Mesendoderm (in vitro differentiated cells): ENCODE measurements around the gene ZNF595.
A peak's percentile ranks its signal among the peaks of the same experiment; 100 is the strongest.
"Not testable (repeated sequence)": the region's sequence is repeated elsewhere in the genome, so short reads cannot be mapped to it uniquely, and the experiment has no call there.

Experiments
- DNase-seq: peaks from one replicate; pipeline ENCODE4 v3.0.0; 2013
- H2AK5ac ChIP-seq: 2 replicates; pipeline ENCODE4 v1.6.1; 2013; ENCODE audit warnings: low read length, inconsistent platforms
- H2BK120ac ChIP-seq: 2 replicates; pipeline ENCODE4 v1.6.1; 2013; ENCODE audit warnings: low read depth, mild to moderate bottlenecking, low read length, moderate library complexity, mixed read lengths
- H2BK15ac ChIP-seq: replicated peaks from 2 replicates; pipeline ENCODE4 v1.6.1; 2013; ENCODE audit warnings: low read depth, mild to moderate bottlenecking, moderate library complexity
- H2BK5ac ChIP-seq: 2 replicates; pipeline ENCODE4 v1.6.1; 2013; ENCODE audit warnings: low read length, inconsistent platforms
- H3K18ac ChIP-seq: 2 replicates; pipeline ENCODE4 v1.6.1; 2013; ENCODE audit warnings: mild to moderate bottlenecking, low read length, mixed read lengths
- H3K23ac ChIP-seq: one replicate; pipeline ENCODE4 v1.6.1; 2013; ENCODE audit warnings: low read length
- H3K27ac ChIP-seq: 2 replicates; pipeline ENCODE4 v1.5.1; 2013; ENCODE audit warnings: low read depth, mild to moderate bottlenecking, inconsistent platforms, low read length, moderate library complexity
- H3K27me3 ChIP-seq: 2 replicates; pipeline ENCODE4 v1.6.1; 2013; ENCODE audit warnings: low read length, control low read depth, mild to moderate bottlenecking, inconsistent platforms; ENCODE audit not compliant: insufficient read depth, poor library complexity
- H3K36me3 ChIP-seq: 2 replicates; pipeline ENCODE4 v1.6.1; 2013; ENCODE audit warnings: low read length, inconsistent platforms; ENCODE audit not compliant: control insufficient read depth, insufficient read depth
- H3K4ac ChIP-seq: one replicate; pipeline ENCODE4 v1.6.1; 2013; ENCODE audit warnings: low read depth, mild to moderate bottlenecking, low read length, moderate library complexity
- H3K4me1 ChIP-seq: 2 replicates; pipeline ENCODE4 v1.6.1; 2013; ENCODE audit warnings: low read depth, low read length, inconsistent platforms; ENCODE audit not compliant: control insufficient read depth
- H3K4me2 ChIP-seq: 2 replicates; pipeline ENCODE4 v1.6.1; 2013; ENCODE audit warnings: low read length
- H3K4me3 ChIP-seq: 2 replicates; pipeline ENCODE4 v1.5.1; 2013; ENCODE audit warnings: mild to moderate bottlenecking, low read length
- H3K56ac ChIP-seq: one replicate; pipeline ENCODE4 v1.6.1; 2013; ENCODE audit warnings: low read length
- H3K79me1 ChIP-seq: 2 replicates; pipeline ENCODE4 v1.6.1; 2013; ENCODE audit warnings: low read length, inconsistent platforms
- H3K79me2 ChIP-seq: 2 replicates; pipeline ENCODE4 v1.6.1; 2013; ENCODE audit warnings: mild to moderate bottlenecking, low read length; ENCODE audit not compliant: control insufficient read depth, insufficient read depth
- H3K9ac ChIP-seq: 2 replicates; pipeline ENCODE4 v1.6.1; 2013; ENCODE audit warnings: low read length, inconsistent platforms
- H4K5ac ChIP-seq: one replicate; pipeline ENCODE4 v1.6.1; 2013; ENCODE audit warnings: low read length
- H4K8ac ChIP-seq: one replicate; pipeline ENCODE4 v1.6.1; 2013; ENCODE audit warnings: low read depth, mild to moderate bottlenecking, control low read depth, low read length, moderate library complexity
- WGBS: extraction: QIAGEN DNeasy Blood & Tissue Kit; methylation state at CpG from one replicate; pipeline ENCODE4 v1.1.7; 2013; ENCODE audit warnings: low lambda C conversion rate, missing lambda C conversion rate; ENCODE audit not compliant: insufficient coverage; ENCODE audit errors: extremely low coverage; 5-methylcytosine and 5-hydroxymethylcytosine counted together

Gene ZNF595

DNA sequence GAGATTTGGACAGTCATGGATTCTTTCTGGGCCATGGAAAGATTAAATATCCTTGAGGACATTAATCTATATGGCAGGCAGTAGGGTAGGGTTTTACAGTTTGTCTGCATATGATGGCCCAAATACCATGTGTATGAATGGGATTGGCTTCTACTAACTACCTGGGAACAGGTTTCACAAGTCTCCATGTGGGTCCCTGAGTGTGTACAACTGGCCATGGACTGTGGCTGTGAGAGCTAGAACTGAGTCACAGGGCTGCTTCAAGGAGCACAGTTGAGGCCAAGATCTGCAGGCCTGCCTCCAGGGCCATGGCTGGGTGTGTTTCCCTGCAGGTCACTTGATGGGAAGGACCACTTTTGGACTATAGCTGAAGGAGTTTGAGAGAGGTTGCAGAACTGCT is 11.6 kb downstream of the ZNF595 start:
- H3K79me2 ChIP-seq, H3K27me3 ChIP-seq, H3K79me1 ChIP-seq, H3K9ac ChIP-seq, H3K23ac ChIP-seq, H4K8ac ChIP-seq, H3K36me3 ChIP-seq, H3K4ac ChIP-seq, DNase-seq, H3K27ac ChIP-seq, H2BK5ac ChIP-seq, H3K4me2 ChIP-seq, H3K4me3 ChIP-seq, H2AK5ac ChIP-seq, H3K56ac ChIP-seq, H3K18ac ChIP-seq, H4K5ac ChIP-seq, H2BK15ac ChIP-seq, H3K4me1 ChIP-seq, H2BK120ac ChIP-seq: not testable (repeated sequence)

GRCh38 chr4:71830-72229 is 18.7 kb downstream of the ZNF595 start:
- Histone ChIP-seq H3K36me3 (peaks cover 9% of the 10 kb centered on the region), H3K9ac (no peak overlapping the region), H3K18ac (no peak overlapping the region), H4K8ac (no peak overlapping the region), H4K5ac (no peak overlapping the region), H3K4me3 (no peak overlapping the region), H2BK15ac (no peak overlapping the region), H3K56ac (no peak overlapping the region), H2BK5ac (no peak overlapping the region), H3K4me1 (no peaks in the 10 kb centered on the region), H3K23ac (no peak overlapping the region), H3K4me2 (no peak overlapping the region), H3K79me2 (peaks cover 20% of the 10 kb centered on the region), H3K27ac (no peak overlapping the region), H3K27me3 (no peaks in the 10 kb centered on the region), H2BK120ac (no peak overlapping the region), H3K4ac (no peak overlapping the region), H3K79me1 (peaks cover 13% of the 10 kb centered on the region), H2AK5ac (no peak overlapping the region)
- WGBS: no CpG with 5 or more reads among the region's 1 CpG
- DNase-seq: no peak

- H4K8ac ChIP-seq: no peak overlapping the region
- H3K18ac ChIP-seq: no peak overlapping the region
- H4K5ac ChIP-seq: no peak overlapping the region
- H3K27me3 ChIP-seq: no peaks in the 10 kb centered on the region
- H3K56ac ChIP-seq: no peak overlapping the region
- H3K23ac ChIP-seq: no peak overlapping the region
- no peak overlapping the region for H3K4me3 ChIP-seq
- no peak overlapping the region for H2AK5ac ChIP-seq
- no peaks in the 10 kb centered on the region for H3K79me2 ChIP-seq
- no peak overlapping the region for H3K4me2 ChIP-seq
- H2BK15ac ChIP-seq: no peak overlapping the region
- no CpG with 5 or more reads among the region's 3 CpGs for WGBS
- no peaks in the 10 kb centered on the region for H3K79me1 ChIP-seq
- no peak overlapping the region for H2BK120ac ChIP-seq
- H2BK5ac ChIP-seq: no peak overlapping the region
- H3K4ac ChIP-seq: no peak overlapping the region
- no peaks in the 10 kb centered on the region for H3K4me1 ChIP-seq
- no peak for DNase-seq
- H3K27ac ChIP-seq: no peak overlapping the region
- no peak overlapping the region for H3K9ac ChIP-seq
- H3K36me3 ChIP-seq: peaks cover 4% of the 10 kb centered on the region
Measured at GRCh38 chr4:85951-86350, 32.8 kb downstream of the ZNF595 start.

GRCh38 chr4:86559-87324 is 33.6 kb downstream of the ZNF595 start:
- H3K27me3 ChIP-seq, H4K5ac ChIP-seq, H3K79me2 ChIP-seq, H3K9ac ChIP-seq, H2BK120ac ChIP-seq, H3K18ac ChIP-seq, H3K4me1 ChIP-seq, H3K79me1 ChIP-seq, H2BK15ac ChIP-seq, H3K4me3 ChIP-seq, H2AK5ac ChIP-seq, H4K8ac ChIP-seq, H3K27ac ChIP-seq, H3K4ac ChIP-seq, H3K23ac ChIP-seq, DNase-seq, H2BK5ac ChIP-seq, H3K36me3 ChIP-seq, H3K56ac ChIP-seq, H3K4me2 ChIP-seq: not testable (repeated sequence)
- WGBS: no CpG with 5 or more reads among the region's 7 CpGs

DNA sequence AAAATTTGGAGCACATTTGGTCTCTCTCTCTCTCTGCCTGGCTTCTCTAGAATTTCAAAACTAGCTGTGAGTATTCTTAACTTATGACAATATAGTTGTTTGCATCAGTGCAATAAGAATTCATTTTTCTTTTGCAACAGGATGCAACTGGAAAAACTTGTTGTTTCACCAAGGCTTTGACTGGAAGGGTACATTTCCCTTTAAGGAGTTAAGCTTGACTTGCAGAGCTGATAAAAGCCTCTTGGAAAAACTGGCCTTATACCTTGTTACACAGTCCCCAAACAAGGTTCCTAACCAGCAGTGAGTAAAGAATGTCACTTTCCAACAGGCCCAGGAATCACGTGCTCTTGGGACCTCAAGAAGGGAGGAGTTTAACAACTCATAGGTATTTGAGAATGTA is 45.3 kb downstream of the ZNF595 start:
- no peak for DNase-seq
- no peak overlapping the region for H3K27ac ChIP-seq
- no CpG with 5 or more reads among the region's 1 CpG for WGBS
- no peak overlapping the region for H3K18ac ChIP-seq
- H2AK5ac ChIP-seq: no peak overlapping the region
- no peak overlapping the region for H4K5ac ChIP-seq
- H3K79me1 ChIP-seq: no peaks in the 10 kb centered on the region
- H4K8ac ChIP-seq: no peak overlapping the region
- H3K4me3 ChIP-seq: no peak overlapping the region
- no peak overlapping the region for H2BK15ac ChIP-seq
- H3K36me3 ChIP-seq: no peaks in the 10 kb centered on the region
- H3K4ac ChIP-seq: no peak overlapping the region
- no peak overlapping the region for H2BK120ac ChIP-seq
- no peaks in the 10 kb centered on the region for H3K79me2 ChIP-seq
- H3K23ac ChIP-seq: no peak overlapping the region
- H3K9ac ChIP-seq: no peak overlapping the region
- H3K4me1 ChIP-seq: no peaks in the 10 kb centered on the region
- no peaks in the 10 kb centered on the region for H3K27me3 ChIP-seq
- no peak overlapping the region for H2BK5ac ChIP-seq
- no peak overlapping the region for H3K4me2 ChIP-seq
- H3K56ac ChIP-seq: no peak overlapping the region

DNA sequence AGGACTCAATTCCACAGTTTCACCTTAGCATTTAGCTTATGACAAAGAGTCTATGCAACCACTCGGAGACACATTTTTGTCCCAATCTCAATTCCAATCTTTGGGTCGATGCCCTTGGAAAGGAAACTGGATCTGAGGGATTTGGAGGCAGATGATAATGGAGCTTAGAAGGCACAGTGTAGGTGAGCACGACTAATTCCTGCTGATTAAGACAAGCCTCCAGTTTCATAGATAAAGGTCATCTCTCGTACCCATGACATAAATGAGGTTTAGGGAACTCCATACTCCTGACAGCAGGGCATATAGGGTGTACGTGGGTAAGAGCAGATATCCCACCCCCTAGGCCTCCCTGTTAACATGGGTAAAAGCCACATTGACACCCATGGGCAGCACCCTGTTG is 46.7 kb downstream of the ZNF595 start:
- Histone ChIP-seq H3K36me3 (no peaks in the 10 kb centered on the region), H3K9ac (no peak overlapping the region), H2BK5ac (no peak overlapping the region), H3K18ac (no peak overlapping the region), H3K27ac (no peak overlapping the region), H3K79me1 (no peaks in the 10 kb centered on the region), H2BK15ac (no peak overlapping the region), H2BK120ac (no peak overlapping the region), H3K56ac (no peak overlapping the region), H2AK5ac (no peak overlapping the region), H3K4me3 (peak overlapping the region; percentile 3), H4K8ac (no peak overlapping the region), H3K4ac (no peak overlapping the region), H3K23ac (no peak overlapping the region), H3K27me3 (no peaks in the 10 kb centered on the region), H3K79me2 (no peaks in the 10 kb centered on the region), H3K4me1 (no peaks in the 10 kb centered on the region), H4K5ac (no peak overlapping the region), H3K4me2 (no peak overlapping the region)
- peak; percentile 21 for DNase-seq
- WGBS: no CpG with 5 or more reads among the region's 5 CpGs
